Stomach (tissue), 4 donors: ENCODE data around the gene FAP.

Source experiments
- CTCF ChIP-seq, 7 experiments: fragments of 450-650 bp in 4 of 7; fragments of 200-600 bp in 3 of 7; sonication (generic) in 3 of 7; IDR thresholded peaks; one replicate each; pipeline ENCODE4 v1.5.1; 2016 to 2019; ENCODE audit warnings: antibody characterized with exemption in 7 of 7, control low read depth in 2 of 7, mild to moderate bottlenecking in 1 of 7
- POLR2AphosphoS5 ChIP-seq, 3 donors: sonication (generic); formaldehyde crosslinking; IDR thresholded peaks; one replicate each; pipeline ENCODE4 v1.6.1; 2016; ENCODE audit warnings: antibody characterized with exemption in 3 of 3

- TF ChIP-seq CTCF (IDR thresholded peaks at IDR 0.05) (no peak), POLR2AphosphoS5 (IDR thresholded peaks at IDR 0.05) (no peak)
Measured at GRCh38 chr2:162226836-162227235, 16.4 kb downstream of the FAP start.
